HG03432 (cell line): Measurements from ENCODE around the gene MED20.
A peak's percentile ranks its signal among the peaks of the same experiment; 100 is the strongest.

ENCODE experiments used
- ATAC-seq: cut with Tn5 transposase; IDR thresholded peaks from one replicate; pipeline ENCODE4 v1.9.1; 2021; ENCODE audit warnings: mild to moderate bottlenecking, moderate library complexity; ENCODE audit not compliant: unreplicated experiment

Gene MED20

DNA sequence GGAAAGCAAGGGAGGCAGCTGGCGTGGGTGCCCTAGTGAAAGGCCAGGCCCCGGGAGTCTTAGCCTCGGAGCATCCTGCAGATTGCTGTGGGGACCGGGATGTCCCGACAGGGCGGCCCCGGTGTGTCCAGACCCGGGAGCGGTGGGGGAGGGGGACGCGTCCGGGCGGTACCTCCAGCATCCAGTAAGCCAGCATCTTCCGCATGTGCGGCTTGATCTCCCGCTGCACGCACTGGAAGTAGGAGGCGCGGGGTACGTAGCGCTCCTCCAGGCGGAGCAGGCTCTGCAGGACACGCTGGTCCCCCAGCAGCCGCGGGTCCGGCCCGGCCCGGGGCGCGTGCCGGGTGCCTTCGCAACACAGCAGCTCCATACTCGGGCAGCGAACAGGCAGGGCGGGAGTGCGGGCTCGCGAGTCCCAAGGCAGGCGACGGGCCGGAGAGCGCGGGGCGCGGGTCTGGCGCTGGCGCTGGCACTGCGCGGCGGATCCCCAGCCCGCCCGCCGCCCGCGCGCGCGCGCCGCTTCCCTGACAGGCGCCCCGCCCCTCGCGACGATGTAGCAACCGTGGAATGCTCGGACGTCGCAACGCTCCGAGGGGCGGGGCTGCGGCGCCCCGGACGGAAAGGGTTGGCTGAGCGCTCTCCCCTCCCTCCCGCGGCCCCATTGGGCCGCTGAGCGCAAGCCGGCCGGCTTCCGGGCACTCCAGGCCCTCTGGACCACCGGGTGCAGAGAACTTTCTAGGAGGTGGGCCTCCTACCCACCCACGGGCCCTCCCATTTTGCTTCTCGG is 20.5 kb upstream of the MED20 start, which contains the start of gene CCND3:
Gene CCND3, minus strand, starts transcription at position 529 of the 787 bp plus-strand sequence. Its CDS starts 159 bp downstream, at position 370.
- peak; percentile 90 for ATAC-seq

DNA sequence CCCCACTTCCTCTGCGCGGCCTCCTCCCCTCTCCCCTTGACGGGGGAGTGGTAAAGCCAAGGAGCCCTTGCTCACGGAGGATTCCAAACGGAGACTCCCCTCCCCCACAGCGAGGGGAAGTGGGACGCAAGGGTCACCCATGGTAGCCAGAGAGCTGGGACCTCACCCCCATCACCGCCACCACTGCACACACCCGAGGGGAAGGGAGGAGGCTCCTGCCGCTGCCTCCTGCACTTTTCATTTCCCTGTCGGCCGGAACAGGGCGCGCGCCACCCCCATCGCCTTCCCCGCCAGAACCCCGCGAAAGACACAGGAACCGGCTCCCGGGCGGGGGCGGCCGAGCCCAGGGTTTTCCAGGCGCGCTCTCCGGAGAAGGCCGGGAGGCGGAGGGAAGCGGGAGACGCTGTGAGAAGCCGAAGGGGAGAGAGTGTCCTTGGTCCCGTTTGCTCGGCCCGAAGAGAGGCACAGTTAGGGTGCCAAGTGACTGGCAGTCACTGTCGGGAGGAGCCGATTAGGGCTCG is 19.9 kb upstream of the MED20 start:
- ATAC-seq, result no peak

DNA sequence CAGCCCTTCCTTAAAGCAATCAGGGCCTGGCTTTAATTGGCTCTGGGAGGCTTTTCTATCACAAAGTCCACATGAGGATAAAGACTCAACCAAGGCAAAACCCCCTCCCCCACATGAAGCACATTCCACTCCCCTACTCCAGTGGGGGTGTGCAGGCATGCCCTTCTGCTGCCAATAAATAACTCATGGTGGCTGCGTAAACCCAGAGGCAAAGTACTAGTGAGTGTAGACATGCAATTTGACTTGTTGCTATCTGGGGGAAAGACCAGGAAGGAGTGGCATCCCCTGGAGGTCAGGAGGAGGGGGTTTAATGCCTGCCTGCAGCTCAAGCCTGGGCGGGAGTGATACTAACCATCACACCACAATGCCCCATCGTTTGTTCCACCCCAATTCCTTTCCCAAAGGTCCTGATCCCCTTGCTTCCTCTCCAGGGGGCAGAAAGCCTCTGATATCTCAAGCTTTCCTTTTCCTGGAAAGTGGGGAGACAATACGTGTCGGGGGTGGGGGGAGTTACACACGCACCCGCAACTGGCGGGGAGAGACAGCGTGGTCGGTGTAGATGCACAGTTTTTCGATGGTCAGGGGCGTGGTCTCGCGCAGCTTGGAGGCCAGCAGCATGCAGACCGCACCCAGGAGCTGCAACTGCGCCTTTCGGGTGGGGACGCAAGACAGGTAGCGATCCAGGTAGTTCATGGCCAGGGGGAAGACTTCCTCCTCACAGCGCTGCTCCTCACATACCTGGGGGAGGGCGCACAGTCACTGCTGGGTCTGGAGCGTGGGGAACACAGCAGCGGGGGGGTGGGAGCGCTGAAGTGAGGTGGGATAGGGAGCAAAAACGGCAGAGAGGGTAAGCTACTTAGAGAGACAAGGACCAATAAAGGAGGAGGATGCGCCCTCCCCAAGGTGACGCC is 19.2 kb upstream of the MED20 start:
- no peak for ATAC-seq

DNA sequence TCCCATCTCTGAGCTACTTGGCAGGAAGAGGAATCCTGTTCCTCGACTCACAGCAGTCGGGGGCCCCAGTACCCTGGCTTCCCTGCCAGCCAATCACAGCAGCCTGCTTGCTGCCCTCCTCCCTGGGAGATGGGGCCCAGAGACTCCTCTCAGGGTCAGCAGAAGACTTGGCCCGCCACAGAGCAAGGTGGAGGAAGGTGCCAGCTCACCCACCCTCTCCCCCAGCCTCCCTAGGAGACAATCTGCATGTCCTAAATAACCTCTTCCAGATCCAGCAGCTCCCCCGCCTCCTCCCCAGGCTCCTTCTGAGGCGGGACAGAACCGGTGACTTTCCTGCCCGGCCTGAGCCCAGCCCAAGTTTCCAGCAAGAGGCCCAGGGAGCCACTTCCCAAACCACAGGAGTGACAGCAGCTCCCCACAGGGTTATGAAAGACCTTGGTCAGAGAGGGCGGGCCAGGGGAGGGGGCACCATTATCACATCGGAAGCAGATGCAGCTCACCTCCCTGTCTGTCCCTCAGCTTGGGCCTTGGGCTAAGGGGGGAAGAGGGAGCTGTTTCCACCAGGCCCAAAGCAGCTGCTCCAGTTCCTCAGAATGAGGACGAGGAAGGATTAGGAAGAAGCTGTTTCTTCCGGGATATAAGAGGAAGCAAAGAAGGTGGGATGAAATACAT is 18.4 kb upstream of the MED20 start:
- ATAC-seq, result no peak

DNA sequence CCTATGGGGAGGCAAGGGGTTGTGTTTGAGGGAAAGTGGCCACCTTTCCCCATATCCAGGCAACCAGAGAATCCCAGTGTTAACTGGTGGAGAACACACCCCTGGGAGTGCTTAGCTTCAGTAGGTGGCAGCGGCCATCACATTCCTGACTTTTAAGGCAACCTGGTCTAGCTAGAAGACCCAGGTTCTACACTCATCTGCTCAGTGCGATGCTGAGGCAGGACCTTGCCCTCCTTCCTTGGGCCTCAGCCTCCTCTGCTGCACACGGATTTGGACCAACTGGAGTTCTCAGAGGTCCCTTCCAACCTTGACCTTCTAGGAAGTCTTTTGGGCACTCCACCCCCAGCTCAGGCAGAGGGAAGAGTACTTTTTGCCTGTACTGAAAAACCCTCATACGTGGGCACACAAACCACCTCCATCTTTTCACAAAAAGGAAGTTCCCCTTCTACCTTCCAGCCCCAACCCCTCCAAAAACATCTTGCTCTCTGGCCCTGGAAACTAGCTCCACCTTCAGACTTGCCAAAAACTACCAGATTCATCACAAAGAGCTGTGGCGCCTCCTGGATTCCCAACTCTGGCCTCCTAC is 17.7 kb upstream of the MED20 start:
- no peak for ATAC-seq

DNA sequence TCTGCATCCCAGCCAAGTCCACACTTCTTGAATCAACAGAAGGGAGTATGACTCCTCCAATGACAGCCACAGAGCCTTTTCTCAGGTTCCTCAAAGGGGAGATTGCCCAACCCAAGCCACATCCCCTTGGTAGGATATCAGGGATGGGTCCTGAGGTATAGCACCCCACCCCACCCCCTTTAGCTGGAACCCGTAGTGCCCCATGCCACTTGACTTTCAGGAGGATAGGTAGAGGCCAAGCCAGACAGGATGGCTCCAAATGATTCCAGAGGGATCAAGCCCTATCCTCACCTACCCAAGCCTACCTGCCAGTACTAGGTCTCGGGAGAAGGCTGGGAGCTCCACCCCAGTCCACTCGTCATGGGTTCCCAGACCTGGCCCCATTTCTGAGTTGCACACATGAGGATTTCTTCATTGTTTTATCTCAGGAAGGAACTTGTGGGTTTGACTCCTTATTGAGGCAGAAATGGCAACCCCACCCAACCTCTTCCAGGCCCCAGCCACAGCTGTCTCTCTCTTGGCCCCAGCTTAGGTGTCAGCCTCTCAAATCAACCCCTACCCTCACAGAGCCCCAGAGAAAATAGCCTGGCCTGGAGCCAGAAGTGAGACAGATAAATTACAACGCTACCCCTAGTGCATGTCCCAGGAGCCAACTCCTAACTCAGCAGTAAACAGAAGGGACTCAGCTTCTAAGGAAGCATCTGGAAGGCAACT is 17.1 kb upstream of the MED20 start:
- no peak for ATAC-seq

DNA sequence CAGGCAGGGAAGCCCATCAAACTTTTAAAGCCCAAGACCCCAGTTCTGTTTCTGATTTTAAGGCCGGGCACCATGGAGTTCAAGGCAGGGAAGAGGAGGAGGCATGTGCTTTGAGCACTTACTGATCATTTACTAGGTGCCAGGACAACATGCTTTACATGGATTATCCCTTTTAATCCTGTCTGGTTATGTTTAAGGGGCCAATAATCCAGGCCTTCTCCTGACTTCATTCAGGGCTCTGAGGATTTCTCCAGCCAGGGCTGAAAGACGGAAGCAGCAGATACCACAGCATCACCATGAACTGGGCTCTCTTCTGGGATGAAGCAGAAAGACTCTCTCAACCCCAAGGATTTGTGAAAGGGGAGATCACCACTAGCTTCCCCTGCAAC is 16.5 kb upstream of the MED20 start:
- ATAC-seq, result no peak

DNA sequence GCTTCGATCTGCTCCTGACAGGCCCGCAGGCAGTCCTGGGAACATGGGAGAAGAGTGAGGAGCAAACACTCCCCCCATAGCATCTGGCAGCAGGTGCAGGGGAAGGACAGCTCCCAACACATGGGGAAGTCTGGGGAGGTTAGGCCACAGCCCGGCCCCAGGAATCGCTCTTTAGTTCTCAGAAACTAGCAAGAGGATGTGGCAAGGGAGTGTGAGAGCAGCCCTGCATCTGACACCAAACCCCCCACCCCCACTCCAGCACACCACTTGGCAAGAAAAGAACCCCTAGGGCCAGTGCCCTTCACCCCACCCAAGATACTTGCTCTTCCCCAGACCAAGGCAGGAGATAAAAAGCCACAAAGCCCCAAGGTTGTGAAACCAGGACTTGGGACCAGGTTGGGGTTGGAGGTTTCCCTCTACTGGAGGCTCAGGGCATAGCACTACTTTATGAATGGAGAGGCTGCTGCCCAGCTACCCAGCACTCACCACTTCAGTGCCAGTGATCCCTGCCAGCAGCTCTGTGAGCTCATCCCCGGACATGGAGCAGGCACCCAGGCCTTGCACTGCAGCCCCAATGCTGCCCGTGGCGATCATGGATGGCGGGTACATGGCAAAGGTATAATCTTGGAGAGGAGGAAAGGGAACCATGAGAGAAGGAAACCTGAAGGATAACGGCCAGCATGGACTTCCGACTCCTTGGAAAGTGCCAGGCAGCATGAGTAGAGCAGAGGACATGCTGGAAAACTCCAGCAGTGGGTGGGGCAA is 15.3 kb upstream of the MED20 start:
- ATAC-seq, result peak; percentile 62

DNA sequence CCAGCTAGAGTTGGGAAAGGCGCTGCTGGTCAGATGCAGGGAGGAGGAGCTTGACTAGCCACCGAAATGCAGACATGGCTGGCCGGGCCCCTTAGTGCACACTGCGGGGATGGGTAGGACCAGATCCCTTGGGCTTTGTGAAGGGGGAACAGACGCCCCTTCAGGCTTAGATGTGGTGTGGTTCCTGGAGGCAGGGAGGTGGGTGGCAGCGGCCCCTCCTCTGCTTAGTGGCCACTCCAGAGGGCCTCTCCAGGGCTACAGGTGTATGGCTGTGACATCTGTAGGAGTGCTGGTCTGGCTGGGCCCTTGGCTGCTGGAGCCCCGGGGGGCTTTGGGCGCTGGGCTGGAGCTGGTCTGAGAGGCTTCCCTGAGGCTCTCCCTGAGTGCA is 14.7 kb upstream of the MED20 start:
- no peak for ATAC-seq

DNA sequence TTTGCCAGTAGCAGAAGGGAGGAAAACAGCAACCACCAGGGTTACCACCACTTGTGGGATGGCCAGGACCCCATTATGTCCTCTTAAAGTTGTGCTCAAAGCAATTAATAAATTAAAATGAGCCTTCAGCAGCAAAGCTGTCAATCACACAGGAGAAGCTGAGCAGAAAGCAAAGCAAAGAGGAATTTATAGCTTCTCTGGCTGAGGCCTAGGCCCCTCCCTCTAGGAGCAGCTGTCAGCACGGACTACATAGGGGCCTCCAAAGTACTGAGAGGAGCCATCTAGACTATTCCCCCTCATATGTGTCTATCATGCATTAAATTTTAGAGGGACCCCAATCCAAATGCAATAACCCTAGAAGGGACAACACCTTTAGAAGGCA is 14.2 kb upstream of the MED20 start:
- no peak for ATAC-seq

DNA sequence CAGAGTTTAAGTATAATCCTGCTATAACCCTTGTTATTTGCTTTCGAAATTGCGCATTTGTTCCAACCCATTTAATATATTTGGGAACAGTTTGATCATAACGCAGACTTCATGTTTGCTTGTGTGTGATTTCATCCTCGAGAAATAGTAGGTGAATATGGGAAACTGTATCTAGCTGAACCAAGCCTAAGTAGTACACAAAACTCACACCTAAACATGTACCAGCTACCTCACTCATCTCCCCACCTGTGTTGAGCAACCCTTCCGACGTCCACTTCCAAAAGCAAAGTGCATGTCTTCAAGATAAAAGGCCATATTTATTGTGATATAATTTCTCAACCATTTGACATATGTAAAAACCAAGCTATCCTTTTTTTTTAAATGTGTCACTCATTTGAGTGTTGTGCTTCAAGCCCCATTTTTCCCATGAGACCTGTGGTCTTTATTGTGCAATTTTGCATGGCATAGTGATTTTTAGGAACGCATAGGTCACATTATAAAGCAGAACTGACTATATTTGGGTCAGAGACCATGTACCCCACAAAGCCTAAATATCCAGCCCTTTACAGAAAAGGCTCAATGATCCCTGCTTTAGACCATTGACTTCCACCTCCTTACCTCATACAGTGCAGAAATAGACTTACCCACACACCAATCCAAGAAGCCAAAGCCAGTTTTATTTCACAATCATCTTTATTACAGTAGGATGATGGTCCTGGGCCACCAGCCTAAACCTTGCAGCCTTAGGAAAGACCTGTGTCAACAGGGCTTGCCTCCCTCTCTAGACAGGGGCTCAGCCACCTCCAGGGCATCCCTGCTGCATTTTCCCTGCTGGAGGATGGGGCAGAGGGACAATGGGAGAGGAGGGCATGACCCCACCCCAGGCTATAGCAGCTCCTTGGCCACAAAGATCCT is 13.6 kb upstream of the MED20 start:
- no peak for ATAC-seq

DNA sequence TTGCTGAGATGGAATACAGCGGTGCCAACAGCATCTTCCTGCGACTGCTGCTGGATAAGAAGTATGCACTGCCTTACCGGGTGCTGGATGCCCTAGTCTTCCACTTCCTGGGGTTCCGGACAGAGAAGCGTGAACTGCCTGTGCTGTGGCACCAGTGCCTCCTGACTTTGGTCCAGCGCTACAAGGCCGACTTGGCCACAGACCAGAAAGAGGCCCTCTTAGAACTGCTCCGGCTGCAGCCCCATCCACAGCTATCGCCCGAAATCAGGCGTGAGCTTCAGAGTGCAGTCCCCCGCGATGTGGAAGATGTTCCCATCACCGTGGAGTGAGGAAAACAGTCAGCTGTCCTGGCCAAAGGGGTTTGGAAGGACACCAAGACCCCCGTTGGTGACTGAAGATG is 11.4 kb upstream of the MED20 start:
- ATAC-seq, result no peak

DNA sequence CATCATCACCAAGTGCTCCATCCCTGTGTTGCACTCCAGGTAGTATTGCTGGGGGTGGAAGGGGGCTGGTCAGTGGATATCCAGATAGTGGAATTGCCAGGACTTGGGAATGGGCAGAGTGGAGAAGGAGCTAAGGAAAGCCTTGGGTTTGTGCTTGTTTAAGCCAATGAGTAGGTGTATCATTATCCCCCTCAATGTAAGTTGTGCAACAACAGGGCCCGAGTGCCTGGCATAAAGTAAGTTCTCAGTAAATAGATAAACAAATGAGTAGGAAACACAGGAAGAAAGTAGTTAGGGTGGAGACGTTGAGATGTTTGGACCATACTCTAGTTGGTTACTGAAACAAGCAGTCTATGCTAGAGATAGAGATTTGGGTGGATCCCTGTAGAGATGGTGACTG is 10.9 kb upstream of the MED20 start:
- ATAC-seq, result no peak

DNA sequence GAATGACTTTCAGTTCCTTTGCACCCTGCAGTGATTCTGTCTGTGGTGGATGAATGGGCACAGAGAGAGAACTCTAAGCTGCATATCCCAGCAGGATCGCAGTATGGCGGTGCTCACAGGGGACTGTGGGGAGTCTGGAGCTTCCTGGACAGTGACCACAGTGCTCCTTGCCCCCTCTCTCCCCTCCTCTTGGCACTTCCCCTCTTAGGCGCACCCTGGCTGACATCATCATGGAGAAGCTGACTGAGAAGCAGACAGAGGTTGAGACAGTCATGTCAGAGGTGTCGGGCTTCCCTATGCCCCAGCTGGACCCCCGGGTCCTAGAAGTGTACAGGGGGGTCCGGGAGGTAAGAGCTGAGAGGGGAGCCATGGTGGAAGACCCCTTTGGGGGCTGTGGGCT is 9.0 kb upstream of the MED20 start:
- no peak for ATAC-seq

DNA sequence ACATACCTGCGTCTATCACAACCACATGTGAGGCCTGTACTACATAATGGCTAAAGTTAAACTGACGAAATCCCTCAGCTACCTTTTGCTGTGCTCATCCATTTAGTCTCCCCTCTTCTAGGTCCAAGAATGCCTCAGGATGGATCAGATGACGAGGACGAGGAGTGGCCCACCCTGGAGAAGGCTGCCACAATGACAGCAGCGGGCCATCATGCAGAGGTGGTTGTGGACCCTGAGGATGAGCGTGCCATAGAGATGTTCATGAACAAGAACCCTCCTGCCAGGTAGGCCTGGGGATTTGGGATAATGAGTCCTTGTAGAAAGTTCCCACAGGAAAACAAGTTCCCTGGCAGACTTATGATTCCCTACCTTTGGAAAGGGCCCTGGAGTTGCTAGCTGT is 6.3 kb upstream of the MED20 start:
- ATAC-seq, result no peak

DNA sequence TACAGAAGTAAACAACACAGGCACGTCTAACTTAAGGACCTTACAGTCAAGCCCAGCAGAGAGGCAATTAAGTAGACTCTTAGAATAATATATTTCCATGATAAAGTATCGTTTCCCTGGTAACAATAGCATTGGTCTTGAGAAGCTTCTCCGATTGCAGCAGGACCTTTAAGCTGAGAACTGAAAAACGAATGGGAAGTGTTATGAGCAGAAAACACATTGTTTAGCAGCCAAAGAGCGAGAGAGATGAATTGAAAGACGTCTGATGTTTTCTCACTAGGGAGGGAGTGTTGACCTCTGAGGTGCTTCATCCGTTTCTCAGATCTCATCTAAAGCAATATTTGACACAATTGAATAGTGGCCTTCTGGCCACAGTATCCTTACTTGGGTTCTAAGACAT is 1.2 kb upstream of the MED20 start:
- ATAC-seq, result no peak

DNA sequence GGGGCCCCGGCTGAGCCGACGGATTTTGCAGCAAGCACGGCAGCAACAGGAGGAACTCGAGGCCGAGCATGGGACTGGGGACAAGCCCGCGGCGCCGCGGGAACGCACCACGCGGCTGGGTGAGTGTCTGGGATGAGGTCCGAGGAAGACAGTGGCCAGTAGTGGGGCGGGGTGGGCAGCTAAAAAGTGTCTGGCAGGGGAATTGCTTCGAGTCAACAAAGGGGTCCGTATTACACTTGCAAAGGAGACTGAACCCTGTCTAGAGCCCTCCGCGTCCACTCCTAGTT is 716 bp upstream of the MED20 start:
- no peak for ATAC-seq

DNA sequence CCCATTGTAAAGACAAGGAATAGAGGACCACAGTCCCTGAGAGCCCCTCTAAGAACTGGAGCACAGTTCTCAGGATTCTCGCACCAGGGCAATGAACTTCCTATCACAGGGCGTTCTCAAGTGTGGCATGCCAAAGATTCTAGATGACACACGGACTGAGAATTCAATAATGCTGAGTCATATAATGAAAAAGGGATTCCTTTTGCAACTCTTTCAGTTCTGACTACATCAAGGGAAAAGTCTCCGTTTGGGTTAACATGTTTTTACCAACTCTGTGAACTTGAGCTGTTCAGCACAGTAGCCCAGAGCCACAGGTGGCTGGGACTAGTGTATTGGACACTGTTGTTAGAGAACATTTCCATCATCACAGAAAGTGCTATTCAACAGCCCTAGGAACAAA is 3.4 kb downstream of the MED20 start:
- ATAC-seq, result no peak
